Measurements from ENCODE around the gene SNAPIN. TPM values are rescaled to one million over a fixed set of nuclear protein-coding genes. Genes with fewer than 3 reads are reported as not detected.
"Not testable (repeated sequence)": the region's sequence is repeated elsewhere in the genome, so short reads cannot be mapped to it uniquely, and the experiment has no call there.

The SNAPIN gene
- total RNA-seq, 1 donor from 2014 or later: 32.8 TPM

DNA sequence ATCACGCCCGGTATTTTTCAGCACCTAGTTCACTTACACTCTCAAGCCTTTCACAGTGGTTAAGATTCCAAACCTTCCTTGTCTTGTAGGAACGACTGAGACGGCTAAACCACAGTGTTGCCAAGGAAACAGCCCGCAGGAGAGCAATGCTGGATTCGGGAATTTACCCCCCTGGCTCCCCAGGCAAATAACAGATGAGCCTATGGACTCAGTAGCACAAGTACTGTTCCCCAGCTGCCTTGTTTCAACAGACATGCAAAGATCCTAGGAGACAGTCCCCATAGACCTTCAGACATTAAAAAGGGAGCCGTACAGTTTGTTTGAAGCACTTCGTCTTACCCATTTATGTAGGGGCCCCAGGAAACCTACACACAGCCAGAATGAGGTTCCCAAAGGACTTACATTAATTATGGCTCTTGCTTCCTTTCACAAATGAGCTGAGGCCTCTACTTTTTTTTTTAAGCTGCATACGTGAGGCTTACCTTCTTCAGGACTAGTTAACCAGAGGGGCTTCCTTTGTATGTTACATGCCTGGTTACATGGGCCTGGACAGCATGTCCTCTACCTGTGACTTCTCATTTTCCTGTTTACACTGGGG is 2.7 kb downstream of the SNAPIN start:
- peak overlapping the region; percentile 17 for H3K4me3 Mint-ChIP-seq (ENCODE audit: low read depth)
- no peaks in the 10 kb centered on the region for H3K9me3 Mint-ChIP-seq
- peaks cover 50% of the 10 kb centered on the region for H3K36me3 Mint-ChIP-seq (ENCODE audit: low read depth)
- DNase-seq (ENCODE audit: low spot score): no peak
- no peak overlapping the region for H3K27ac Mint-ChIP-seq
- peaks cover 12% of the 10 kb centered on the region for H3K4me1 Mint-ChIP-seq (ENCODE audit: low read depth)
- intact Hi-C loops (cut with micrococcal nuclease): no loop called here
- no peaks in the 10 kb centered on the region for H3K27me3 Mint-ChIP-seq (ENCODE audit: low read depth)

DNA sequence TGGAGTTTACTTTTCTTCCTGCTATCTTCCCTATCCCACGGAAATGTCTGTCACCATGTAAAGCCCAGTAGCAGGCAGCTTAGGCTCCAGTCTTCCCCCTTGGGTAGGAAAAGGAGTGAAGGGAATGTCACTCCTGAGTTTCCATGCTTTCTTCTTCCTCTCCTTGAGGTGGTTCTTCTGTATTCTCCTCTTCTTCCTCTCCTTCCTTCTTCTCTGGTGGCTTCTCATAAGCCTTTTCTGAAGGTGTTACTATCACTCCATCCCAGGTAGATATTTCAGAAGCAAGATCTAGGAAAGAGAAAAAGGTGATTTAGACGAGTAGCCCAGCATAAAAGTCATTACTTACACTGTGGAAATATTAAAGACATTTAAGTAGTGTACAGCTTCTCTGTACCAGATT is 3.8 kb downstream of the SNAPIN start:
- H3K27me3 Mint-ChIP-seq (ENCODE audit: low read depth): no peaks in the 10 kb centered on the region
- intact Hi-C loops (cut with micrococcal nuclease): no loop called here
- H3K4me1 Mint-ChIP-seq (ENCODE audit: low read depth): peaks cover 12% of the 10 kb centered on the region
- no peak overlapping the region for H3K4me3 Mint-ChIP-seq (ENCODE audit: low read depth)
- peaks cover 50% of the 10 kb centered on the region for H3K36me3 Mint-ChIP-seq (ENCODE audit: low read depth)
- H3K27ac Mint-ChIP-seq: no peak overlapping the region
- no peak for DNase-seq (ENCODE audit: low spot score)
- H3K9me3 Mint-ChIP-seq: no peaks in the 10 kb centered on the region

- Mint-ChIP-seq H3K4me3 (ENCODE audit: low read depth) (no peak overlapping the region), H3K27me3 (ENCODE audit: low read depth) (no peaks in the 10 kb centered on the region), H3K9me3 (no peaks in the 10 kb centered on the region), H3K36me3 (ENCODE audit: low read depth) (peaks cover 50% of the 10 kb centered on the region), H3K27ac (no peak overlapping the region), H3K4me1 (ENCODE audit: low read depth) (peaks cover 16% of the 10 kb centered on the region)
- DNase-seq (ENCODE audit: low spot score): no peak
- intact Hi-C loops (cut with micrococcal nuclease): no loop called here
Measured at GRCh38 chr1:153663211-153663610, 4.7 kb downstream of the SNAPIN start.

- DNase-seq (ENCODE audit: low spot score): no peak
- Mint-ChIP-seq H3K9me3 (no peaks in the 10 kb centered on the region), H3K36me3 (ENCODE audit: low read depth) (peaks cover 33% of the 10 kb centered on the region), H3K4me3 (ENCODE audit: low read depth) (peak overlapping the region; percentile 44), H3K27ac (peak overlapping the region; percentile 28), H3K4me1 (ENCODE audit: low read depth) (peaks cover 23% of the 10 kb centered on the region), H3K27me3 (ENCODE audit: low read depth) (no peaks in the 10 kb centered on the region)
- intact Hi-C loops (cut with micrococcal nuclease): no loop called here
Measured at GRCh38 chr1:153667439-153667838, 8.9 kb downstream of the SNAPIN start.

DNA sequence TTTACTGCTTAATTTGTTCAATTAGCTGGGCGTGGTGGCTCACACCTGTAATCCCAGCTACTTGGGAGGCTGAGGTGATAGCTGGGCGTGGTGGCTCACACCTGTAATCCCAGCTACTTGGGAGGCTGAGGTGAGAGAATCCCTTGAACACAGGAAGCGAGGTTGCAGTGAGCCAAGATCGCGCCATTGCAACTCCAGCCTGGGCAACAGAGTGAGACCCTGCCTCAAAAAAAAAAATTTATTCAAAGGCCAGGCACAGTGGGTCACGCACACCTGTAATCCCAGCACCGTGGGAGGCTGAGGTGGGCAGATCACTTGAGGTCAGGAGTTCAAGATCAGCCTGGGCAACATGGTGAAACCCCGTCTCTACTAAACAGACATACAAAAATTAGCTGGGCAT is 10.2 kb downstream of the SNAPIN start:
- H3K27me3 Mint-ChIP-seq (ENCODE audit: low read depth); H3K4me3 Mint-ChIP-seq (ENCODE audit: low read depth); H3K9me3 Mint-ChIP-seq; H3K27ac Mint-ChIP-seq; intact Hi-C loops (cut with micrococcal nuclease); DNase-seq (ENCODE audit: low spot score): not testable (repeated sequence)
- H3K36me3 Mint-ChIP-seq (ENCODE audit: low read depth): peaks cover 23% of the 10 kb centered on the region
- H3K4me1 Mint-ChIP-seq (ENCODE audit: low read depth): peaks cover 25% of the 10 kb centered on the region

DNA sequence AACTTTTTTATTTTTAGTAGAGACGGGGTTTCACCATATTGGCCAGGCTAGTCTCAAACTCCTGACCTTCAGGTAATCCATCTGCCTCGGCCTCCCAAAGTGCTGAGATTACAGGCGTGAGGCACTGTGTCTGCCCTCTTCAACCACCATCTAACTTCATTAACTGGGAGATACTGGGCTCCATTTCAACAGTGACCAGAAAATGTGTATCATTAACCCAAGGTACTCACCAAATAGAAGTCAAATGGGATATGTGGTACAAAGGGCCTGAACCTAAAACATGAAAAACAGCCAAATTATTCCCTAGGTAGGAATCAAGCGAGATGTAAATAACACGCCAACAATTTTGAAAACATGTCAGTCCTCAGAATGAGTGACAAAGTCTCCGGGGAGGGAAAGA is 11.1 kb downstream of the SNAPIN start:
- intact Hi-C loops (cut with micrococcal nuclease): loop anchor here (2.0 to 5.0 kb wide), 6 partner anchors 58 to 603 kb away; partner anchors contain the start of genes HAX1, INTS3, S100A3 and S100A4
- Mint-ChIP-seq H3K4me3 (ENCODE audit: low read depth) (no peak overlapping the region), H3K4me1 (ENCODE audit: low read depth) (peaks cover 25% of the 10 kb centered on the region), H3K9me3 (no peaks in the 10 kb centered on the region), H3K36me3 (ENCODE audit: low read depth) (peaks cover 13% of the 10 kb centered on the region), H3K27ac (no peak overlapping the region), H3K27me3 (ENCODE audit: low read depth) (no peaks in the 10 kb centered on the region)
- DNase-seq (ENCODE audit: low spot score): no peak

DNA sequence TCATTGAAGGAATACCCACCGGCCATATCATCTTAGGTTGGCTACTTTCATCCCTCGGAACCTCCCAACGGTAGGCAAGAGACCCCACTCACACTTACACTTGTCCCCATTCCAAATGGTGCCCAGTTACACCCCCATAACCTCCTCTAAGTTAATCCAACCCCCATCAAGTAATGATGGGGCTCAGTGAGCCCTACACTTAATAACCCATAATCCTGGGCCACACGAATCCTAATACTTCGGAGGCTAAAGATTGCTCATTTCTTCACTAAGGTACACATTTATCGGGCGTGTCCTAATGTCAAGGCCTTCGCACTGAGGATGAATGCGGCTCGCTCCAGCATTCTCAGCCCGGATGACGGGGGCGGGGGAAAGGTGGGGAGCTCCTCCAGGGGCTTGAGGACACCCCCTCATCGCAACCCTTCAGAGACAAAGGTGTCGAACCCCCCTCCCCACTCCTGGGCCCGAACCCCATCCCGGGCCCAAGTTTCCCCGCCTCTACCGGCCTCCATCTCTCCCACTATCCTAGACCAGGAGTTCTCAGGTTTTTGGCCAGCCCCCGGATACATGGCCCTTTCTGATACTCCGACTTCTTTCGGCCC is 11.9 kb downstream of the SNAPIN start:
- H3K27me3 Mint-ChIP-seq (ENCODE audit: low read depth): no peaks in the 10 kb centered on the region
- H3K4me3 Mint-ChIP-seq (ENCODE audit: low read depth): no peak overlapping the region
- H3K4me1 Mint-ChIP-seq (ENCODE audit: low read depth): peaks cover 25% of the 10 kb centered on the region
- H3K27ac Mint-ChIP-seq: no peak overlapping the region
- DNase-seq (ENCODE audit: low spot score): no peak
- H3K36me3 Mint-ChIP-seq (ENCODE audit: low read depth): peaks cover 6% of the 10 kb centered on the region
- intact Hi-C loops (cut with micrococcal nuclease): loop anchor here (2.0 to 5.0 kb wide), 6 partner anchors 57 to 602 kb away; partner anchors contain the start of genes HAX1, INTS3, S100A3 and S100A4
- H3K9me3 Mint-ChIP-seq: no peaks in the 10 kb centered on the region

DNA sequence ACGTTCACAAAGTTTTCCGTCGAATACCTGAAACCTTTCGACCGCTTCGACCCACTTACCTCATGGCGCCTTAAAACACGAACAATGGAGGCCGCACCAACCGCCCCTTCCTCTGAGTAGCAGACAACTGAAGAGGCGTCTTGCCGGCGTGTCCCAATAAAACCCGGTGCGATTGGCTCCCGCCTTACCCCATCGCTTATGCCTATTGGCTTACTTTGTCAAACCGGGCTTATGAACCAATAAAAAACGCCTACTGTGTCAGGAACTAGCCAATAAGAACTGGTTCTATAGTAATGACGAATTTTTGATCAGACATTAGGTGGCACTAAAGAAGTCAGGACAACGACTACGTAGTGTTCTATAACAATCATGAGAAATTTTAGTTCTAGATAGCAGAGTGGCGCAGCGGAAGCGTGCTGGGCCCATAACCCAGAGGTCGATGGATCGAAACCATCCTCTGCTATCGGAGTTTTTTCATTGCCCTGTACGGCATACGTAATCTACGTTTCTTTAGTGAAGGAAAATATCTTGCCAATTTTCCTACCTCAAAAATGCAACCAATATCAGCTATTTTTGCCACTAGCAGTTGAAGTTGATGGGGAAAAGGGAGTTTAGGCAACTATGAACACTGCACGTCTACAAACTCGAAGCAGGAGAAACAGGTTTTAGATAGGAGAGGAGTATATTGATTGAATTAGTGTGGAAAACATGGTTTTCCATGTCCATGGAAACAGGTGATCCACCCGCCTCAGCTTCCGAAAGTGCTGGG is 12.5 kb downstream of the SNAPIN start, which contains the start of gene ILF2:
TSS of gene ILF2 (minus strand) at position 135 of the 769 bp plus-strand sequence. CDS start at position 64, 71 bp downstream.
- H3K27me3 Mint-ChIP-seq (ENCODE audit: low read depth): no peaks in the 10 kb centered on the region
- DNase-seq (ENCODE audit: low spot score): peak; percentile 97
- H3K9me3 Mint-ChIP-seq: no peaks in the 10 kb centered on the region
- no peak within 1 kb of the TSS for H3K27ac Mint-ChIP-seq
- no peak within 1 kb of the TSS for H3K4me3 Mint-ChIP-seq (ENCODE audit: low read depth)
- no peaks in the 10 kb centered on the region for H3K36me3 Mint-ChIP-seq (ENCODE audit: low read depth)
- intact Hi-C loops (cut with micrococcal nuclease): loop anchor here (1.0 to 5.0 kb wide), 12 partner anchors 13 to 601 kb away; partner anchors contain the start of genes CHTOP, HAX1, INTS3 and RAB13
- peaks cover 25% of the 10 kb centered on the region for H3K4me1 Mint-ChIP-seq (ENCODE audit: low read depth)

DNA sequence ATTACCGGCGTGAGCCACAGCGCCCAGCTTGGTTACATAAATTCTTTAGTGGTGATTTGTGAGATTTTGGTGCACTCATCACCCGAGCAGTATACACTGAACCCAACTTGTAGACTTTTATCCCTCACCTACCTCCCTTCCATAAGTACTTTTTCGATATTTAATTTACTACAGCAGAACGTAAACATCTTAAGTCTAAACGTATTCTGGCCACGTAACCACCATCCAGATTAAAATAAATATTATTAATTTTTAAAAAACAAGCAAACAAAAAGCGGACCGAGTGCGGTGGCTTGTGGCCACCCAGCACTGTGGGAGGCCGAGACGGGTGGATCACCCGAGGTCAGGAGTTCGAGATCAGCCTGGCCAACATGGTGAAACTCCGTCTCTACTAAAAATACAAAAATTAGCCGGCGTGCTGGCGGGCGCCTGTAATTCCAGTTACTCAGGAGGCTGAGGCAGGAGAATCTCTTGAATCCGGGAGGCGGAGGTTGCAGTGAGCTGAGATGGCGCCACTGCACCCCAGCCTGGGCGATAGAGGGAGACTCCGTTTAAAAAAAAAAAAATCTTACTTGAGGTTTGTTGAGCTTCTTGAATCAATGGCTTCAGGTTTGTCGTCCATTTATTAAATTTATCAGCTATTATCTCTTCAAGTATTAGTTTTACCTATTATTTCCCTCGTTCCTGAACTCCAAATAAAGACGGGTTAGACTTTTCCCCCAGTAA is 13.3 kb downstream of the SNAPIN start:
- intact Hi-C loops (cut with micrococcal nuclease): loop anchor here (1.0 to 5.0 kb wide), 12 partner anchors 13 to 601 kb away; partner anchors contain the start of genes CHTOP, HAX1, INTS3 and RAB13
- H3K4me1 Mint-ChIP-seq (ENCODE audit: low read depth): peaks cover 25% of the 10 kb centered on the region
- peak; percentile 50 for DNase-seq (ENCODE audit: low spot score)
- not testable (repeated sequence) for H3K27me3 Mint-ChIP-seq (ENCODE audit: low read depth); H3K4me3 Mint-ChIP-seq (ENCODE audit: low read depth); H3K27ac Mint-ChIP-seq; H3K9me3 Mint-ChIP-seq; H3K36me3 Mint-ChIP-seq (ENCODE audit: low read depth)

GRCh38 chr1:153673511-153673910 is 15.0 kb downstream of the SNAPIN start:
- Mint-ChIP-seq H3K4me3 (ENCODE audit: low read depth) (peak overlapping the region; percentile 59), H3K27ac (peak overlapping the region; percentile 55), H3K27me3 (ENCODE audit: low read depth) (peaks cover 11% of the 10 kb centered on the region), H3K36me3 (ENCODE audit: low read depth) (no peaks in the 10 kb centered on the region), H3K9me3 (no peaks in the 10 kb centered on the region), H3K4me1 (ENCODE audit: low read depth) (peaks cover 26% of the 10 kb centered on the region)
- intact Hi-C loops (cut with micrococcal nuclease): loop anchor here (5.0 kb wide), 4 partner anchors 54 to 599 kb away; partner anchors contain the start of genes HAX1, INTS3, S100A3 and S100A4
- DNase-seq (ENCODE audit: low spot score): no peak

GRCh38 chr1:153677718-153678518 is 19.4 kb downstream of the SNAPIN start:
- Mint-ChIP-seq H3K9me3 (no peaks in the 10 kb centered on the region), H3K4me1 (ENCODE audit: low read depth) (peaks cover 20% of the 10 kb centered on the region), H3K27me3 (ENCODE audit: low read depth) (peaks cover 42% of the 10 kb centered on the region), H3K36me3 (ENCODE audit: low read depth) (no peaks in the 10 kb centered on the region), H3K4me3 (ENCODE audit: low read depth) (peak overlapping the region; percentile 71), H3K27ac (no peak overlapping the region)
- intact Hi-C loops (cut with micrococcal nuclease): loop anchor here (1.0 kb wide), 1 partner anchor 71 kb away; no protein-coding TSS in a partner anchor
- DNase-seq (ENCODE audit: low spot score): peak; percentile 31
